HG03575 (cell line): ENCODE results near the gene CD164.

ENCODE experiments used
- ATAC-seq: cut with Tn5 transposase; IDR thresholded peaks from one replicate; pipeline ENCODE4 v1.9.1; 2021; ENCODE audit not compliant: unreplicated experiment, insufficient number of reproducible peaks, low FRiP score; ENCODE audit errors: extremely low read depth

The CD164 gene

DNA sequence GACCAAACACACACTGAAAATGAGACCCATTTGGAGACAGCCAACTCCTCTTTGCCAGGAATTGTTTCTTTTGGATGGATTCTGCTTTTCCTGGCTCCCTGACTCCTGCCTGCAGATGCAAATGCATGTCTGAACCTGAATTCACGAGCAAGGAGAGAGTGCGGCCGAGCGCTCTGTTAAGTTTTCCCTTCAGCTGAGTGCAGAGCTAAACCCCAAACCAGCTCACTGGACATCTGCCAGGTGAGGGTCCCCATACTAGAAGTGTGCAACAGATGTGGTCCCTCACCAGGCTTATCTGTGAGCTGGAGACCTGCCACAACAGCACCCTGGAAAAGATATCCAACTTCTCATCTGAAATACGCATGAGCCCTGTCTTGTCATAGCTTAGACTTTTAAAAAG, 59.0 kb downstream of the CD164 start:
- ATAC-seq = no peak

- no peak for ATAC-seq
Observed at GRCh38 chr6:109322825-109323224, 59.4 kb downstream of the CD164 start.

DNA sequence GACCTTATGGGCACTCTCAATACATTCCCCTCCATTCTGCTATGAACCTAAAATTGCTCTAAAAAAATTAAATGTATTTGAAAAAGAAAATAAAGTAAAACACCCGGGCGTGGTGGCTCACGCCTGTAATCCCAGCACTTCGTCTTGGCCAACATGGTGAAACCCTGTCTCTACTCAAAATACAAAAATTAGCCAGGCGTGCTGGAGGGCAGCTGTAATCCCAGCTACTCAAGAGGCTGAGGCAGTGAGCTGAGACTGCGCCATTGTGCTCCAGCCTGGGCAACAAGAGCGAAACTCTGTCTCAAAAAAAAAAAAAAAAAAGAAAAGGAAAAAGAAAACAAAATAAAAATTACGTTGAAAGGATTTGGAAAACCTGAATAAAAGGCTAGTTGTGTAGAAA, 60.5 kb downstream of the CD164 start:
- ATAC-seq = no peak

GRCh38 chr6:109320072-109320471, 62.2 kb downstream of the CD164 start:
- no peak for ATAC-seq

DNA sequence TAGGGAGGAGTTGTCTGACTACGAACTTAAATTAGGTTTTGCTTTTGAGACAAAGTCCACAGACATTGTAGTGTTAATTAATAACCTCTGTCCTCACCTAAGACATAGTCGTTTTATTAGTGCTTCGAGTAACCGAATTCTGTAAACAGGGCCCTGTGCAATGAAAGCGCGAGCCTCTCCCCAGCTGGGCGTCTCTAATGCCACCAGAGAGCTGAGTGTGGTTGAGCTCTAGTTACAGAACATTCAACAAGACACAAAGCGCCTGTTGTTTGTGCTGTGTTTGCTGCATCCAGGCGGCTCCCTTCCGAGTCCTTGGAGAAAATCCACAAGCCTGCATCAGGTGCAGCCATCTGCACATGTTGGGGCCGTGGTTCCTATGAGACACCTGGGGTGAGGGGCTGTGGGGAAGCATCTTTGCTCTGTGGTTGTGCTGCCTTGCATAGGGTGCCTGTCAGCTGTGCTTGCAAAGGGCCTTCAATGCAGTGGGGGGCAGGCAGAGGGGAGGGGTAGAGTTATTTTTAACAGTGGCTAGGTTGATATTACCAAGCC, 63.9 kb downstream of the CD164 start:
- no peak for ATAC-seq

DNA sequence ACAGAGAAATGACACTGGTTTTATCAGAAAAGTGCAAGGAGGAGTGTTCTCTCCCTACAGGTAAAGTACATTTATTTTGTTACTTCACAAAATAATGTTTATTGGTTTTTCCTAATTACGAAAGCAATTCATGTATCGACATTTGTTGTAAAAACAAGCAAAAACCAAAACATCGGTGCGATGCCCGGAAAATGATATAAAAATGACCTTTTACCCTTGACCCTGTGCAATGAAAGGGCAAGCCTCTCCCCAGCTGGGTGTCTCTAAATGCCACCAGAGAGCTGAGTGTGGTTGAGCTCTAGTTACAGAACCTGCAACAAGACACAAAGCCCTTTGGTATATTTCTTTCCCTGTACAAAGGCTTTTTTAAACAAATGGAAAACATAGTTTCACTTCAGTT, 65.4 kb downstream of the CD164 start:
- no peak for ATAC-seq
